ENCODE results near the gene HPD.

GRCh38 chr12:121861636-121862254 lies 3.1 kb upstream of the HPD start:
- no peak for TF ChIP-seq FOXM1 (IDR thresholded peaks at IDR 0.05; ENCODE audit: borderline replicate concordance)
- no peak for TF ChIP-seq BHLHE40 (IDR thresholded peaks at IDR 0.05; ENCODE audit: borderline replicate concordance)
- no peak for TF ChIP-seq SP1 (IDR thresholded peaks at IDR 0.05)
- TF ChIP-seq ELF4 (IDR thresholded peaks at IDR 0.05) = no peak
- no peak for TF ChIP-seq TARDBP (IDR thresholded peaks at IDR 0.05)
- no peak for TF ChIP-seq HDGF (IDR thresholded peaks at IDR 0.05; ENCODE audit: borderline replicate concordance)
- no peak for TF ChIP-seq SUZ12 (IDR thresholded peaks at IDR 0.05)
- TF ChIP-seq L3MBTL2 (conservative IDR thresholded peaks at IDR 0.05) = no peak
- no peak for TF ChIP-seq ARNT (IDR thresholded peaks at IDR 0.05)
- no peak for TF ChIP-seq CTBP1 (IDR thresholded peaks at IDR 0.05; ENCODE audit: borderline replicate concordance)
- no peak for TF ChIP-seq LEF1 (IDR thresholded peaks at IDR 0.05; ENCODE audit: borderline replicate concordance)
- TF ChIP-seq PKNOX1 (IDR thresholded peaks at IDR 0.05) = no peak

Data from HEK293T (cell line).